ENCODE measurements around the gene ATRIP. TPM values are rescaled to one million over a fixed set of nuclear protein-coding genes. Genes with fewer than 3 reads are reported as not detected.

The ATRIP gene
- total and polyA plus RNA-seq, 8 donors: 2.0 to 4.8 (median 3.0) TPM

DNA sequence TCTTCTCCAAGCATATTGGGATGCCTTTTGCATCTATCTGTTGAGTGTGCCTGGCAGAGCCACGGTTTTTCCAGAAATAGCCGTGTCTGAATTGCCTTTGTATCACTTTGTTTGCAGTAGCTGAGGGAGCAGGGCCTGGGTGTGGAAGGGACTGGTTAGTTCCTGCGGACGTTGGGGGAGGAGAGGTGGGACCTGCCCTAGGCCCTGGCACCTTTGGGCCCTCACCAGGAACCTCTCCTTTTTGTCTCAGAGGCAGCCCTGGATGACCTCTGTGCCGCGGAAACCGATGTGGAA, 18.6 kb downstream of the ATRIP start:
- Histone ChIP-seq H3K4me3 (no peak overlapping the region), H3K4me1 (peaks cover 22 to 30% (median 27%) of the 10 kb centered on the region in 3 donors), H3K27ac (peak overlapping the region; percentile 99 to 100 (median 100)), H3K27me3 (no peaks in the 10 kb centered on the region), H3K9me3 (no peaks in the 10 kb centered on the region), H3K36me3 (peaks cover 0 to 7% (median 5%) of the 10 kb centered on the region in 3 donors)
- peak in 1 of 4 donors; percentile 1 for ATAC-seq
- intact Hi-C loops (cut with DNase I): loop anchor here in 1 of 3 donors (5.0 kb wide), 1 partner anchor 87 kb away; no protein-coding TSS in a partner anchor
- WGBS, 2 donors: 2 to 5% methylated on average over 7 of the region's 7 CpGs
- TF ChIP-seq, protein P1, sequence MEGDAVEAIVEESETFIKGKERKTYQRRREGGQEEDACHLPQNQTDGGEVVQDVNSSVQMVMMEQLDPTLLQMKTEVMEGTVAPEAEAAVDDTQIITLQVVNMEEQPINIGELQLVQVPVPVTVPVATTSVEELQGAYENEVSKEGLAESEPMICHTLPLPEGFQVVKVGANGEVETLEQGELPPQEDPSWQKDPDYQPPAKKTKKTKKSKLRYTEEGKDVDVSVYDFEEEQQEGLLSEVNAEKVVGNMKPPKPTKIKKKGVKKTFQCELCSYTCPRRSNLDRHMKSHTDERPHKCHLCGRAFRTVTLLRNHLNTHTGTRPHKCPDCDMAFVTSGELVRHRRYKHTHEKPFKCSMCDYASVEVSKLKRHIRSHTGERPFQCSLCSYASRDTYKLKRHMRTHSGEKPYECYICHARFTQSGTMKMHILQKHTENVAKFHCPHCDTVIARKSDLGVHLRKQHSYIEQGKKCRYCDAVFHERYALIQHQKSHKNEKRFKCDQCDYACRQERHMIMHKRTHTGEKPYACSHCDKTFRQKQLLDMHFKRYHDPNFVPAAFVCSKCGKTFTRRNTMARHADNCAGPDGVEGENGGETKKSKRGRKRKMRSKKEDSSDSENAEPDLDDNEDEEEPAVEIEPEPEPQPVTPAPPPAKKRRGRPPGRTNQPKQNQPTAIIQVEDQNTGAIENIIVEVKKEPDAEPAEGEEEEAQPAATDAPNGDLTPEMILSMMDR (IDR thresholded peaks at IDR 0.05): no peak
- DNase-seq: no peak
- FAIRE-seq: no peak

DNA sequence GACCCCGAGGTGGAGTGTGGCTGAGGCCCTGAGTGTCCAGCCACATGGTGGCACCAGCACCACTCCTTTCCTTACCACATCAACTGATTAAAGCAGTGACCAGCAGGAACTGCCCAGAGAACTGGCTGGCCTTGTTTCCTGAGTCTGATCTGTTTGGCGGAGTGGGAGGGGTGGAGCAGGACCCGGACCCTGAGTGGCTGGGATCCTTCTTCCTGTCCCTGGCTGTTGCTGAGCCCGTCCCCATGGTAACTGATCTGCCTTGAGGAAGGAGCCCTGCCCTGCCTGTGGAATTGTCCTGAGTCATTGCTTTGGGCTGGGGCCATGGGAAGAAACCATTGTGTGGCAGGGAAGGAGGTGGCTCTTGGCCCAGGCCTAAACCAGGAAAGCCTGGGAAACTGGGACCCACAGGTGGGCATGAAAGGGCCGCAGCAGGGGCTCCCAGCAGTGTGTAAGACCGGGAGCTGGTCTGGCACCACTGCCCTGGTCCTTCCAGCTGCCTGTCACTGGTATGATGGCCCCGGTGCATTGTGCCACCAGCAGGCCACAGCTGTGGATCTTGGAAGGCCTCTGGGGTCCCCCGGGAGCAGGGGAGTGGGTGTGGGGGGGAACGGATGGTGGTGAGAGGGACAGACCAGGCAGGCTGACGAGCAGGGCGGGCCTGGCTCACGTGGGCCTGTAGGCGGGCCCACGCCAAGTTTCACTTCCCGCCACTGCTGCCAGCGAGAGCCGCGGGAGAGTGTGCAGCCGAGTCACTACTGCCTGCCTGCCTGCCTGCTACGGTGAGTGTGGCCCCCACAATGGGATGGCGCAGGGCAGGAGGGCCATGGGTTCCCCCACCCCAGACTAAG, 19.2 kb downstream of the ATRIP start:
- no peaks in the 10 kb centered on the region for H3K9me3 ChIP-seq
- peak; percentile 88 for FAIRE-seq
- intact Hi-C loops (cut with DNase I): loop anchor here in 1 of 3 donors (5.0 kb wide), 1 partner anchor 87 kb away; no protein-coding TSS in a partner anchor

DNA sequence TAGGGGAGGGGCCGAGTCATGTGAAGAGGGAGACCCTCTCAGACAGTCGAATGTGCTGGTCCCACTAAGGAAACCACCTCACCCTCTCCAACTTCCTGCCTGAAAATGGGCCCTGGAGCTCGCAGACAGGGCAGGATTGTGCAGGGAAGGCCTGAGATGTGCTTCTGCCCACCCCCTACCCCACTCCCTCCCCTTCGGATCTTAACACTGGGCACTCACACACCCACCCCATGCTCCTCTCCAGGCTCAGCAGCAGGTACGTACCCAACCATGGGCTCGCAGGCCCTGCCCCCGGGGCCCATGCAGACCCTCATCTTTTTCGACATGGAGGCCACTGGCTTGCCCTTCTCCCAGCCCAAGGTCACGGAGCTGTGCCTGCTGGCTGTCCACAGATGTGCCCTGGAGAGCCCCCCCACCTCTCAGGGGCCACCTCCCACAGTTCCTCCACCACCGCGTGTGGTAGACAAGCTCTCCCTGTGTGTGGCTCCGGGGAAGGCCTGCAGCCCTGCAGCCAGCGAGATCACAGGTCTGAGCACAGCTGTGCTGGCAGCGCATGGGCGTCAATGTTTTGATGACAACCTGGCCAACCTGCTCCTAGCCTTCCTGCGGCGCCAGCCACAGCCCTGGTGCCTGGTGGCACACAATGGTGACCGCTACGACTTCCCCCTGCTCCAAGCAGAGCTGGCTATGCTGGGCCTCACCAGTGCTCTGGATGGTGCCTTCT, 20.0 kb downstream of the ATRIP start:
- H3K36me3 ChIP-seq: no peaks in the 10 kb centered on the region
- peaks cover 22 to 39% (median 27%) of the 10 kb centered on the region in 3 donors for H3K4me1 ChIP-seq
- ATAC-seq: peak; percentile 12 to 29 (median 16)
- H3K27me3 ChIP-seq: no peaks in the 10 kb centered on the region
- FAIRE-seq: no peak
- peak overlapping the region; percentile 99 to 100 (median 100) for H3K27ac ChIP-seq
- H3K9me3 ChIP-seq: no peaks in the 10 kb centered on the region
- peak in 5 of 6 donors; percentile 66 to 89 (median 73) for DNase-seq
- peak overlapping the region; percentile 12 to 54 (median 38) for H3K4me3 ChIP-seq
- TF ChIP-seq, protein P1 (IDR thresholded peaks at IDR 0.05): no peak
- WGBS, 2 donors: 11 to 12% methylated on average over 17 to 19 of the region's 19 CpGs
- intact Hi-C loops (cut with DNase I): loop anchor here in 1 of 3 donors (5.0 kb wide), 1 partner anchor 86 kb away; no protein-coding TSS in a partner anchor

More for the DNA sequence above, 19.2 kb downstream of the ATRIP start:
- WGBS, 2 donors: 1% methylated on average over 15 to 21 of the region's 21 CpGs
- ATAC-seq: peak; percentile 89 to 95 (median 92)
- Histone ChIP-seq H3K4me1 (peaks cover 22 to 35% (median 27%) of the 10 kb centered on the region in 3 donors), H3K27ac (peak overlapping the region; percentile 99 to 100 (median 100)), H3K36me3 (peaks cover 0 to 3% (median 3%) of the 10 kb centered on the region in 3 donors), H3K4me3 (peak overlapping the region; percentile 12 to 54 (median 38)), H3K27me3 (no peaks in the 10 kb centered on the region)
- TF ChIP-seq, protein P1 (IDR thresholded peaks at IDR 0.05): peak in 3 of 4 donors; percentile 50 to 57 (median 51)
- peak; percentile 90 to 100 (median 98) for DNase-seq

DNA sequence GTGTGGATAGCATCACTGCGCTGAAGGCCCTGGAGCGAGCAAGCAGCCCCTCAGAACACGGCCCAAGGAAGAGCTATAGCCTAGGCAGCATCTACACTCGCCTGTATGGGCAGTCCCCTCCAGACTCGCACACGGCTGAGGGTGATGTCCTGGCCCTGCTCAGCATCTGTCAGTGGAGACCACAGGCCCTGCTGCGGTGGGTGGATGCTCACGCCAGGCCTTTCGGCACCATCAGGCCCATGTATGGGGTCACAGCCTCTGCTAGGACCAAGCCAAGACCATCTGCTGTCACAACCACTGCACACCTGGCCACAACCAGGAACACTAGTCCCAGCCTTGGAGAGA, 20.5 kb downstream of the ATRIP start:
- TF ChIP-seq, protein P1 (IDR thresholded peaks at IDR 0.05): no peak
- Histone ChIP-seq H3K27me3 (no peaks in the 10 kb centered on the region), H3K9me3 (no peaks in the 10 kb centered on the region), H3K36me3 (no peaks in the 10 kb centered on the region), H3K4me3 (peak overlapping the region in 3 of 4 donors; percentile 12 to 54 (median 36)), H3K4me1 (peaks cover 22 to 45% (median 31%) of the 10 kb centered on the region in 3 donors), H3K27ac (peak overlapping the region; percentile 99 to 100 (median 100))
- 67 to 75% methylated on average over 9 of the region's 9 CpGs for WGBS, 2 donors
- intact Hi-C loops (cut with DNase I): loop anchor here in 1 of 3 donors (5.0 kb wide), 1 partner anchor 85 kb away; no protein-coding TSS in a partner anchor
- no peak for ATAC-seq
- no peak for FAIRE-seq
- peak in 1 of 6 donors; percentile 76 for DNase-seq

Measured in pancreas (tissue), 10 donors.